IMR-90 (cell line): ENCODE data around the gene PCBP4. TPM values are rescaled to one million over a fixed set of nuclear protein-coding genes. Genes with fewer than 3 reads are reported as not detected.

Source experiments
- ATAC-seq: fragments of 200-7000 bp; cut with Tn5 transposase; 2 replicates; pipeline ENCODE4 v1.9.1; 2020; ENCODE audit warnings: low read depth, mild to moderate bottlenecking, moderate library complexity
- BruUV-seq: library from RNA; stranded (reverse); fragments of 400-500 nt; replicated peaks from 2 replicates; lab custom pipeline; 2021; lab: Mats Ljungman, UMichigan
- CTCF ChIA-PET: fragments of 300-600 bp; formaldehyde crosslinking; extraction: SDS; loops from one replicate; lab custom pipeline; 2021; ENCODE audit warnings: antibody characterized with exemption; lab: Yijun Ruan, JAX
- POLR2A ChIA-PET: fragments of 300-600 bp; sonication (Branson Sonifier 250); formaldehyde crosslinking; loops from one replicate; lab custom pipeline; 2022; ENCODE audit warnings: antibody characterized with exemption; ENCODE audit not compliant: unreplicated experiment; lab: Charles Lee
- DNase-seq: peaks from one replicate; pipeline ENCODE4 v3.0.0; 2013
- H2AFZ ChIP-seq: replicated peaks from 2 replicates; pipeline ENCODE3; 2013; ENCODE audit warnings: low read length, mild to moderate bottlenecking; ENCODE audit not compliant: poor library complexity
- H2AK5ac ChIP-seq: 2 replicates; pipeline ENCODE4 v1.6.1; 2013; ENCODE audit warnings: low read depth, low read length, inconsistent platforms
- H2AK9ac ChIP-seq: replicated peaks from 2 replicates; pipeline ENCODE3; 2013; ENCODE audit warnings: mild to moderate bottlenecking, low read depth, low read length, moderate library complexity; ENCODE audit not compliant: poor library complexity
- H2BK120ac ChIP-seq: 2 replicates; pipeline ENCODE4 v1.6.1; 2013; ENCODE audit warnings: low read depth, low read length, inconsistent platforms
- H2BK15ac ChIP-seq: 3 replicates; pipeline ENCODE4 v1.6.1; 2013; ENCODE audit warnings: low read depth, low read length, inconsistent platforms
- H2BK20ac ChIP-seq: 2 replicates; pipeline ENCODE4 v1.6.1; 2013; ENCODE audit warnings: low read depth, mild to moderate bottlenecking, inconsistent platforms, low read length, moderate library complexity
- H2BK5ac ChIP-seq: 2 replicates; pipeline ENCODE4 v1.6.1; 2013; ENCODE audit warnings: mild to moderate bottlenecking, low read depth, low read length, inconsistent platforms; ENCODE audit not compliant: poor library complexity, severe bottlenecking
- H3K14ac ChIP-seq: replicated peaks from 2 replicates; pipeline ENCODE4 v1.6.1; 2013; ENCODE audit warnings: low read depth, low read length, inconsistent platforms
- H3K18ac ChIP-seq: 2 replicates; pipeline ENCODE4 v1.6.1; 2013; ENCODE audit warnings: low read depth, low read length, control low read depth
- H3K23ac ChIP-seq: 2 replicates; pipeline ENCODE4 v1.6.1; 2013; ENCODE audit warnings: low read depth, low read length, inconsistent platforms
- H3K27ac ChIP-seq: 2 replicates; pipeline ENCODE4 v1.5.1; 2013; ENCODE audit warnings: mild to moderate bottlenecking, control low read depth, low read length; ENCODE audit not compliant: insufficient read depth
- H3K27me3 ChIP-seq: 2 replicates; pipeline ENCODE4 v1.6.1; 2013; ENCODE audit warnings: low read length; ENCODE audit not compliant: control insufficient read depth, insufficient read depth
- H3K36me3 ChIP-seq: 2 replicates; pipeline ENCODE4 v1.6.1; 2013; ENCODE audit warnings: low read length, mixed read lengths; ENCODE audit not compliant: control insufficient read depth, insufficient read depth
- H3K4ac ChIP-seq: 2 replicates; pipeline ENCODE4 v1.6.1; 2013; ENCODE audit warnings: low read depth, low read length, inconsistent platforms
- H3K4me1 ChIP-seq: 2 replicates; pipeline ENCODE4 v1.6.1; 2013; ENCODE audit warnings: low read length, mixed read lengths; ENCODE audit not compliant: control insufficient read depth, insufficient read depth
- H3K4me2 ChIP-seq: 2 replicates; pipeline ENCODE4 v1.6.1; 2013; ENCODE audit warnings: low read depth, mild to moderate bottlenecking, control low read depth, low read length, moderate library complexity
- H3K4me3 ChIP-seq: 2 replicates; pipeline ENCODE4 v1.5.1; 2013; ENCODE audit warnings: low read depth, mild to moderate bottlenecking, control low read depth, low read length, moderate library complexity; ENCODE audit not compliant: insufficient read depth
- H3K56ac ChIP-seq: 2 replicates; pipeline ENCODE4 v1.6.1; 2013; ENCODE audit warnings: low read length, inconsistent platforms; ENCODE audit not compliant: insufficient read depth; ENCODE audit errors: extremely low read depth
- H3K79me1 ChIP-seq, 2 experiments: 2 replicates each; pipeline ENCODE4 v1.6.1; 2013; ENCODE audit warnings: low read length in 2 of 2, inconsistent platforms in 1 of 2, low read depth in 1 of 2
- H3K9ac ChIP-seq: 2 replicates; pipeline ENCODE4 v1.6.1; 2013; ENCODE audit warnings: low read depth, low read length, control low read depth
- H3K9me1 ChIP-seq: 2 replicates; pipeline ENCODE4 v1.6.1; 2013; ENCODE audit warnings: low read length, inconsistent platforms; ENCODE audit not compliant: insufficient read depth
- H3K9me3 ChIP-seq: 2 replicates; pipeline ENCODE4 v1.6.1; 2013; ENCODE audit warnings: low read length; ENCODE audit not compliant: control insufficient read depth, insufficient read depth
- H4K20me1 ChIP-seq: 2 replicates; pipeline ENCODE4 v1.6.1; 2013; ENCODE audit warnings: low read length, inconsistent platforms; ENCODE audit not compliant: insufficient read depth
- H4K5ac ChIP-seq: 2 replicates; pipeline ENCODE4 v1.6.1; 2013; ENCODE audit warnings: mild to moderate bottlenecking, low read depth, low read length, control low read depth
- H4K8ac ChIP-seq, 2 experiments: 2 replicates each; pipeline ENCODE4 v1.6.1; 2013; ENCODE audit warnings: low read depth in 2 of 2, low read length in 2 of 2, control low read depth in 1 of 2, inconsistent platforms in 1 of 2
- H4K91ac ChIP-seq: 2 replicates; pipeline ENCODE4 v1.6.1; 2013; ENCODE audit warnings: low read depth, low read length, inconsistent platforms; ENCODE audit not compliant: insufficient read depth
- BHLHE40 ChIP-seq: fragments of 150-350 bp; IDR thresholded peaks from 2 replicates; pipeline ENCODE4 v1.6.1; 2016; ENCODE audit warnings: mild to moderate bottlenecking, low read depth, low read length
- CEBPB ChIP-seq: IDR thresholded peaks from 2 replicates; pipeline ENCODE4 v1.6.1; 2012; ENCODE audit warnings: low read depth, low read length, improper control_type of control experiment
- CHD1 ChIP-seq: IDR thresholded peaks from 2 replicates; pipeline ENCODE4 v1.6.1; 2012; ENCODE audit warnings: low read depth, low read length, improper control_type of control experiment
- CTCF ChIP-seq: conservative IDR thresholded peaks from 2 replicates; pipeline ENCODE4 v1.5.1; 2012; ENCODE audit warnings: mild to moderate bottlenecking, low read depth, low read length, improper control_type of control experiment
- ELK1 ChIP-seq: fragments of 150-350 bp; IDR thresholded peaks from 2 replicates; pipeline ENCODE4 v1.6.1; 2016; ENCODE audit warnings: low read depth, mild to moderate bottlenecking, low read length, moderate library complexity, borderline replicate concordance
- FOS ChIP-seq: fragments of 150-350 bp; IDR thresholded peaks from 2 replicates; pipeline ENCODE4 v1.6.1; 2016; ENCODE audit warnings: low read depth, low read length
- MAFK ChIP-seq: IDR thresholded peaks from 2 replicates; pipeline ENCODE4 v1.6.1; 2012; ENCODE audit warnings: low read depth, low read length, improper control_type of control experiment
- MAZ ChIP-seq: IDR thresholded peaks from 2 replicates; pipeline ENCODE4 v1.6.1; 2012; ENCODE audit warnings: low read depth, mild to moderate bottlenecking, low read length, improper control_type of control experiment, moderate library complexity, borderline replicate concordance
- MXI1 ChIP-seq: IDR thresholded peaks from 2 replicates; pipeline ENCODE4 v1.6.1; 2012; ENCODE audit warnings: low read depth, mild to moderate bottlenecking, low read length, moderate library complexity, borderline replicate concordance
- NFE2L2 ChIP-seq: fragments of 150-350 bp; IDR thresholded peaks from 2 replicates; pipeline ENCODE4 v1.6.1; 2016; ENCODE audit warnings: low read depth, mild to moderate bottlenecking, low read length
- POLR2A ChIP-seq: IDR thresholded peaks from 2 replicates; pipeline ENCODE4 v1.6.1; 2012; ENCODE audit warnings: mild to moderate bottlenecking, low read depth, low read length
- RAD21 ChIP-seq: IDR thresholded peaks from 2 replicates; pipeline ENCODE4 v1.6.1; 2012; ENCODE audit warnings: low read length, improper control_type of control experiment
- RCOR1 ChIP-seq: IDR thresholded peaks from 2 replicates; pipeline ENCODE4 v1.6.1; 2012; ENCODE audit warnings: mild to moderate bottlenecking, low read length, improper control_type of control experiment; ENCODE audit not compliant: insufficient replicate concordance
- RFX5 ChIP-seq: IDR thresholded peaks from 2 replicates; pipeline ENCODE4 v1.8.0; 2012; ENCODE audit warnings: low read depth, mild to moderate bottlenecking, low read length, moderate library complexity
- SMC3 ChIP-seq: fragments of 150-350 bp; IDR thresholded peaks from 2 replicates; pipeline ENCODE4 v1.6.1; 2016; ENCODE audit warnings: low read depth, mild to moderate bottlenecking, antibody characterized with exemption, low read length, moderate library complexity
- WGBS, 2 experiments: methylation state at CpG; one replicate each; pipeline versions ENCODE4 v1.1.5 to v1.1.7; 2013; ENCODE audit warnings: missing lambda C conversion rate in 2 of 2; ENCODE audit not compliant: insufficient read length in 1 of 2; ENCODE audit errors: extremely low coverage in 2 of 2; 5-methylcytosine and 5-hydroxymethylcytosine counted together
- dilution Hi-C: fragments of 300-500 bp; cut with HindIII; formaldehyde crosslinking; loops from one replicate; pipeline ENCODE4 v1.14.3; 2018; ENCODE audit warnings: low sequenced_read_pairs; ENCODE audit not compliant: unreplicated experiment
- in situ Hi-C: fragments of 300-500 bp; cut with MboI; formaldehyde crosslinking; loops from 3 replicates; pipeline ENCODE4 v1.14.3; 2019; ENCODE audit warnings: low sequenced_read_pairs, inconsistent platforms, mixed read lengths
- intact Hi-C: fragments of 100-400 bp; cut with micrococcal nuclease; formaldehyde crosslinking; loops from 2 replicates; pipeline ENCODE4 v1.10.0; 2022
- polyA plus RNA-seq, 3 experiments: library from polyadenylated mRNA; depleted of rRNA; stranded (reverse); fragments of >200 nt; gene quantifications; 2 replicates each; pipeline ENCODE4 v1.2.3, GENCODE V29; 2012; ENCODE audit warnings: low replicate concordance in 1 of 3
- total RNA-seq: library from RNA; depleted of rRNA; stranded (reverse); fragments of >200 nt; gene quantifications from 2 replicates; pipeline ENCODE4 v1.2.3, GENCODE V29; 2012
- TF ChIP-seq, protein P1 (sequence below): fragments of 150-350 bp; IDR thresholded peaks from 2 replicates; pipeline ENCODE4 v1.6.1; 2017; ENCODE audit warnings: mild to moderate bottlenecking, antibody characterized with exemption, low read length, low read depth

PCBP4 gene
- total and polyA plus RNA-seq, 2 of the 4 experiments (the other 2 are of a cell fraction): 70.8 to 110 TPM

GRCh38 chr3:52007291-52007690 lies 40.0 kb upstream of the PCBP4 start:
- Histone ChIP-seq H3K27ac (no peak overlapping the region), H3K36me3 (no peaks in the 10 kb centered on the region), H3K9me1 (no peaks in the 10 kb centered on the region), H3K4me2 (no peak overlapping the region), H3K23ac (no peak overlapping the region), H3K27me3 (no peaks in the 10 kb centered on the region), H3K4ac (no peak overlapping the region), H4K20me1 (no peaks in the 10 kb centered on the region), H3K4me1 (peaks cover 11% of the 10 kb centered on the region), H2BK5ac (no peak overlapping the region), H3K14ac (no peak overlapping the region), H4K8ac (no peak overlapping the region), H3K9ac (no peak overlapping the region), H2AFZ (no peak overlapping the region), H3K56ac (no peak overlapping the region), H2BK120ac (no peak overlapping the region), H3K79me1 (no peaks in the 10 kb centered on the region), H2BK15ac (no peak overlapping the region), H2AK5ac (no peak overlapping the region), H2BK20ac (no peak overlapping the region), H2AK9ac (no peak overlapping the region), H3K18ac (no peak overlapping the region), H3K9me3 (no peaks in the 10 kb centered on the region), H4K91ac (no peak overlapping the region), H4K5ac (no peak overlapping the region), H3K4me3 (no peak overlapping the region)
- BruUV-seq: no TSS peak
- dilution Hi-C loops (no loop called here), intact Hi-C loops (no loop called here), in situ Hi-C loops (no loop called here)
- DNase-seq (no peak), ATAC-seq (no peak)
- CTCF ChIA-PET: interaction anchor here (0.7 kb wide), 1 partner anchor 116 kb away, joined by 6 read pairs; no protein-coding TSS in a partner anchor
- TF ChIP-seq MAZ (no peak), CHD1 (no peak), CEBPB (no peak), MXI1 (no peak), RAD21 (no peak), MAFK (no peak), CTCF (no peak), ELK1 (no peak), RFX5 (no peak), NFE2L2 (no peak), RCOR1 (no peak), SMC3 (no peak), POLR2A (no peak), FOS (no peak), BHLHE40 (no peak)
- TF ChIP-seq, protein P1, sequence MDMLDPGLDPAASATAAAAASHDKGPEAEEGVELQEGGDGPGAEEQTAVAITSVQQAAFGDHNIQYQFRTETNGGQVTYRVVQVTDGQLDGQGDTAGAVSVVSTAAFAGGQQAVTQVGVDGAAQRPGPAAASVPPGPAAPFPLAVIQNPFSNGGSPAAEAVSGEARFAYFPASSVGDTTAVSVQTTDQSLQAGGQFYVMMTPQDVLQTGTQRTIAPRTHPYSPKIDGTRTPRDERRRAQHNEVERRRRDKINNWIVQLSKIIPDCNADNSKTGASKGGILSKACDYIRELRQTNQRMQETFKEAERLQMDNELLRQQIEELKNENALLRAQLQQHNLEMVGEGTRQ: no peak
- POLR2A ChIA-PET: no interaction called here
- WGBS, 2 experiments: no CpG with 5 or more reads among the region's 4 CpGs
